ENCODE results near the gene TBL3.

Gene TBL3

DNA sequence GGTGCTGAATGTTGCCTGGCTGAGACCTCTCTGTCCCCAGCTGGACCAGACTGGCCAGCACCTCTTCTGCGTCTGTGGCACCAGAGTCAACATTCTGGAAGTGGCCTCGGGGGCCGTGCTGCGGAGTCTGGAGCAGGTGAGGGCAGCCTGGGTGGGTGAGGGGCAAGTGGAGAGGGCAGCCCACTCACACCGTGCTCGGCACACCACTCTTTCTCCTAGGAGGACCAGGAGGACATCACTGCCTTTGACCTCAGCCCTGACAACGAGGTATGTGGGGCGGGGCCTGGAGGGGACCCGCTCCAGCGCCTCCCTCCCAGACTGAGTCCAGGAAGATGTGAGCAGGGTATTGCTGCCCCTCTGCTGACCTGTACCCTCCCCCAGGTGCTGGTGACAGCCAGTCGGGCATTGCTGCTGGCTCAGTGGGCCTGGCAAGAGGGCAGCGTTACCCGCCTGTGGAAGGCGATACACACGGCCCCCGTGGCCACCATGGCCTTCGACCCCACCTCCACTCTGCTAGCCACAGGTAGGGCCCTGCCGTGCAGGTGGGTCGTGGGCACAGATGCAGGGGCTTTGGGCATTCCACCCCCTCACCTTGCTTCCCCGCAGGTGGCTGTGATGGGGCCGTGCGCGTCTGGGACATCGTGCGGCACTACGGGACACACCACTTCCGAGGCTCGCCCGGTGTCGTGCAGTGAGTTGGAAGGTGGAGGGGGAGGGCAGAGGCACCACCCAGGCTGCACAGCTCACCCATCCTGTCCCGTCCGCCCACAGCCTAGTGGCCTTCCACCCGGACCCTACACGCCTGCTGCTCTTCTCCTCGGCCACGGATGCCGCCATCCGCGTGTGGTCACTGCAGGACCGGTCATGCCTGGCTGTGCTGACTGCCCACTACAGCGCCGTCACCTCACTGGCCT is 2.6 kb downstream of the TBL3 start:
- no peak for TF ChIP-seq CTCF (IDR thresholded peaks at IDR 0.05; ENCODE audit: extremely low read depth, missing control alignments)
- DNase-seq (ENCODE audit: low spot score), result no peak

- no peak for TF ChIP-seq CTCF (IDR thresholded peaks at IDR 0.05; ENCODE audit: extremely low read depth, missing control alignments)
- DNase-seq (ENCODE audit: low spot score), result no peak
Measured at GRCh38 chr16:1975432-1976215, 3.8 kb downstream of the TBL3 start.

DNA sequence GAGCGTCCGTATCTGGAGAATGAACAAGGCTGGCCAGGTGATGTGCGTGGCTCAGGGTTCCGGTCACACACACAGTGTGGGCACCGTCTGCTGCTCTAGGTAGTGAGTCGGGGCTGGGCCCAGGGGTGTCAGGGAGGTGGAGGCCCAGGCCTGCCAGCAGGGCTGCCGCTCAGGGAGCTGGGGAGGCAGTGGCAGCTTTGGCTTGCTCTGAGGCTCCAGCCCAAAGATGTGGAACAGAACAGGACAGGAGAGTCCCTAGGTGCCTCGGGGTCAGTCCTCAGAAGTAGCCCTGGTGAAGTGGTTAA is 4.3 kb downstream of the TBL3 start:
- DNase-seq (ENCODE audit: low spot score), result no peak
- no peak for TF ChIP-seq CTCF (IDR thresholded peaks at IDR 0.05; ENCODE audit: extremely low read depth, missing control alignments)

GRCh38 chr16:1976951-1977874 is 5.4 kb downstream of the TBL3 start:
- no peak for TF ChIP-seq CTCF (IDR thresholded peaks at IDR 0.05; ENCODE audit: extremely low read depth, missing control alignments)
- no peak for DNase-seq (ENCODE audit: low spot score)

DNA sequence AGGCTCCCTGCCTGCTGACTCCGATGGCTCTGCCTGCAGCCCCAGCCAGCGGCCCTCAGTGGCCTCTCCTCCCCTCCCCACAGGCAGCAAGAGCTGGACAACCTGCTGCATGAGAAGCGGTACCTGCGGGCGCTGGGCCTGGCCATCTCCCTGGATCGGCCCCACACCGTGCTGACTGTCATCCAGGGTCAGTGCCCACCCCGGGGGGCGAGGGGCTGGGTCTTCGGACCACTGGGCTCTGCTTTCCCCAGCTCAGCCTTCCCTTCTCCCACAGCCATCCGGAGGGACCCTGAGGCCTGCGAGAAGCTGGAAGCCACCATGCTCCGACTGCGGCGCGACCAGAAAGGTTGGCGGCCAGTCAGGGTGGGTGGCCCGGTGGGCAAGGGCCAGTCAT is 6.0 kb downstream of the TBL3 start:
- no peak for TF ChIP-seq CTCF (IDR thresholded peaks at IDR 0.05; ENCODE audit: extremely low read depth, missing control alignments)
- no peak for DNase-seq (ENCODE audit: low spot score)

DNA sequence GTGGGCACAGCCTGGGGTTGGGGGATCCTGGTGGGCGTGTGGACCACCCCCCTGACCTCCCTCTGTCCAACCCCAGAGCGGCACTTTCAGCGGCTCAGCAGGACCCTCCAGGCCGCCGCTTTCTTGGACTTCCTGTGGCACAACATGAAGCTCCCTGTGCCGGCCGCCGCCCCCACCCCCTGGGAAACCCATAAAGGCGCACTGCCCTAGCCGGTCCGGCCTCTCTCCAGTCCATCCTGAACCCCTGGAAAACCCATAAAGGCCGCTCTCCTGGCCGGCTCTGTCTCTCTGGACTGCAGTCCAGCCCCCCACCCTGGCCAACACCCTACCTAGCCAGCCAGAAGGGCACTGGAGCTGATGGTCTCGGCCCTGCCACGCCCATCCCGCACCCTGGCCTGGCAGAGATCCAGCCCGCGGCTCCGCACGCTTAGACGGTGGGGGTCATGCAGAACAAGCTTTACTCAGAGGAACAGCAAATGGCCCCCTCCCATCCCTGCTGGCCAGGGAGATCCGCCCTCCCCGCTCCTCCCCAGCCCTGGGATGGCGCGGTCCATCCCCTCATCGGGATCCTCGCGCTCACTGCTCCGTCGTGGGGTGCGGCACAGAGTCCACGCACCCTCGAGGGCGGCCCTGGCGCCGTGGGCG is 6.7 kb downstream of the TBL3 start:
- no peak for TF ChIP-seq CTCF (IDR thresholded peaks at IDR 0.05; ENCODE audit: extremely low read depth, missing control alignments)
- no peak for DNase-seq (ENCODE audit: low spot score)
